GM18526 (cell line): ENCODE results near the gene CCNK.

Experiments used
- POLR2A ChIP-seq: IDR thresholded peaks from 3 replicates; pipeline ENCODE4 v1.6.1; 2011; ENCODE audit not compliant: insufficient read length; ENCODE audit errors: extremely low read depth

CCNK gene

DNA sequence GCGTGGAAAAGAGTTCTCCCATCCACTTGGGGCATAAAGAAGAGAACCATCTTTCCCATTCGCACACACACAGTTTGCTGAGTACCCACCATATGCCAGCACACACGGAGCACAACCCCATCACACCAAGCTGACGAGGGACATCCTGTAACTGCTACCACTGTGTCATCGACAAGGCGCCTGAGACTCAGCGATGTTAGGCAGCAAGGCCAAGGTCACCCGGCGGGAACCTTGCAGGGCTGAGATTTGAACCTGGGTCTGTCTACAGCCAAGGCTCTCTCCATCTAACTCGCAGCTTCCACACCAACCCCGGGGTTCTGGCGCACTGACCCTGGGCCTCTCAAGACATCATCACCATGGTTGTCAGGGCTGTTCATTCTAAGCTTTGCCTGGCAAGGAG lies 62.8 kb downstream of the CCNK start:
- no peak for TF ChIP-seq POLR2A

DNA sequence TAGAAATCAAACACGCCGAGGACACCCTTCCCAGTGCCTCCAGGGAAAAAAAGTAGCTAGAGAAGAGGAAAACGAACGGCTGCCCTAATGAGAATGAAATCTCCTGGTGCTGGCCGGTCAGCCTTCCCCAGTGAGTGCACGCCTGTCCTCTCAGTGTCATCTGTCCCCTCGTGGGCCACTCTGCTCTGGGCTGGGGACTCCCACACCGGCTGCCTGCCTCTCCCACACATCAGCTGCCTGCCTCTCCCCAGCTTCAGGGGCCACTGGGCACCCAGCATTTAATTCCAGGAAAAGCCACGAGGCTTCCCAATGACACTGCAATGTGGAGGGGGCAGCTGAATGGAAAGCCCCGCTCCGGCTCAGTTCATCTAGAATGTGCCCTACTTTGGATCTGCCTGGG lies 63.8 kb downstream of the CCNK start:
- no peak for TF ChIP-seq POLR2A

DNA sequence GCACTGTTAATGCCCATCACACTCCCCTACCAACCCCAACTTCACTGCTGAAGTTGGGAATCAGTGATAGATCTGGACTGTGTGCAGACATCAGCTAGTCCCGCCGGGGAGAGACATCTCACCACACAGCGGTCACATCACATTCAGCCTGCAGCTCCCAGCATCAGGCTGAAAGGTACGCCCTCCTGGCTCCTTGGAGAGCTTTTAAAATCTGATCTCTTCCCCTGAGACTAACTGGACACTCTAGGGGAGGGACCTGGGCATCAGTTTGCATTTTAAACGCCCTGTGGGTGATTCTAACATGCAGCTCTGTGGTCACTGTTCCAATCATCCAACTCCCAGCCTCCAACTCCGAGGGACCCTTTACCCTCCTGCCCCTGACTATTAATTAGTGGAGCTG lies 64.4 kb downstream of the CCNK start:
- TF ChIP-seq POLR2A: no peak

DNA sequence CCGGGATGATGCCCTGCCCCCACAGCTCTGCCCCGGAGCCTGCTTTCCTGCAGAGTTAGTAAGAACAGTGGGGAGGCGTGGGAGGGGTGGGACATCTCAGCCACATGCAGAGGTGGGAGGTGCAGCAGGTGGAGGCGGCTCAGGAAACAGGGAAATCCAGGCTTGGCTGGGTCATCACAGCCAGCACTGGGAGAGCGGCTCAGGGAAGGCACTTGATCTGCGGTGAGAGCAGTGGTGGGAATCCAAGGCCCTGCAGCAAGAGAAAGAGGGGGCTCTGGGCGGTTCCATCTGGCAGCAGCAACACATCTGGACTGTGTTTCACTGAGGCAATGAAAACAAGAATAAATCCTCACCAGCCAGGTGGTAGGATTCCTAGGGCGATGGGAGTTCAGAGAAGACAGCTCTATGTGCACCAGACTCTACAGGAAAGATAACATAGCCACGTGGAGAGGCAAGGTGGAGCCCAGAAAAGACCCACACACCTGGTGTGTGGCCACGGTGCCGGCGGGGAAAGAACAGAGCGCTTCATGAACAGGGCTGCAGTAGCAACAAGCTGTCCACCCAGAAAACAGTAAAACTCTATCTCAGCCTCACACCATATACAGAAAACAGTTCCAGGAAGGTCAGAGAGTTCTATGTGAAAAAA lies 65.1 kb downstream of the CCNK start:
- no peak for TF ChIP-seq POLR2A

DNA sequence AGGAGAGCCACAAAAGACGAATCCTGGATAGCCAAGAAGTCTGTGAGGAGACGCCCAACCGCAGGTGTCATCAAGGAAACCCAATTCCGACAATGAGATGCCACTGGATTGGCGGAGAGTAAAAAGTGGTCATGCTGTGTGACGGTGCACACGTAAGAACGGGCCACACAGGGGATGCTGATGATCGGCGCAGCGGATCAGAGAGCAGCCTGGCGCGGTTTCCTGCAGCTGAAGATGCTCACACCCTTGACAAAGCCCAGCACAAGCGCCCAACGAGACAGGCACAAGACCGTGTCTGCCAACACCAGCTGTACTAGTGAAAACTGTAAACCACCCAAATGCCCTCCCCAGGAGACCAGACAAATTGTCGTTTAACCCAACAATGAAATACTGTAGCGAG lies 67.0 kb downstream of the CCNK start:
- no peak for TF ChIP-seq POLR2A

DNA sequence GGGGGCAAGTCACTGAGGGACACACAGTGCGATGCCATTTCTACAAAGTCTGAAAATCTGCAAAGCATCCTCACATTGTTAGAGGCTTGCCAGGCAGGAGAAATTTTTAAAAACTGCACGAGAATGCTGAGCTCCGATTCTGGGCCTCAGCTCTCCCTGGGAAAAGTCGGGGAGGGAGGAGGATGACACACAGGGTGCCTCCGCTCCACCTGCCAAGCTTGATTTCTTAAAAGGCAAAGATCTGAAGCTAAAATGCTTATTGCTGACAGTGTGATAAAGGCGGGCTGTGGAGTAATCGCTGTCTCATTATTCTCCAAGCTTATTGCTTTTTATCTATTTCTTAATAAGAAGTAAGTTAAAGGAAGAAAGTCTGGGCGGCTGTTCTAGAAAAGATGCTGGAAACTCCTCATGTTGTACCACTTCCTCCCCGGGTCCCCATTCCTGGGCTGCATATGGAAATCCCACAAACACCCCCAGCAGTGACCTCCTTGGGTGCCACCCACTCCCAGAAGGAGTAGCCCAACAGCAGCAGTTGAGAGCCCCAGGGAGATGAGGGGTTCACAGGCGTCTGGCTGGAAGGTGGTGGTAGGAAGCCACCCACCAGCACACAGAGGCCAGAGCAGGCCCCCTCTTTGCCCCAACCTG lies 67.8 kb downstream of the CCNK start:
- TF ChIP-seq POLR2A: no peak

DNA sequence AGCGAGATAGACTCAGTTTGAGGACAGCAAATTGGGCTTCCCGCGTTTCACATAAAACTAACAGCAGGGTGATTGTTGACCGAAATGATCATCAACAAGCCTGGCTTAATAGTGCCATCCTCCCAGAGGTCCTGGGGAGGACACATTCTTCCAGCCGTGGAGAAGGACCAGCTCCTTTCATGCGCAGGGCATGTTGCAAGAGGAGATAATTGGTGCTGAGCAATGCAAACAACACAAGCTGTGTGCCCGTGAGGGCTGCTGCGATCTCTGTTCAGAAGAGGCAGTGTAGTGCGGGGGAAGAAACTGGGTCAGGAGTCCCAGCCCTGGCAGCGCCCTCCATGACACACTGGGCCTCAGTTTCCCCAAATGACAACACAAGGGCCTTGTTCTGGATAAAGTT lies 68.5 kb downstream of the CCNK start:
- no peak for TF ChIP-seq POLR2A

DNA sequence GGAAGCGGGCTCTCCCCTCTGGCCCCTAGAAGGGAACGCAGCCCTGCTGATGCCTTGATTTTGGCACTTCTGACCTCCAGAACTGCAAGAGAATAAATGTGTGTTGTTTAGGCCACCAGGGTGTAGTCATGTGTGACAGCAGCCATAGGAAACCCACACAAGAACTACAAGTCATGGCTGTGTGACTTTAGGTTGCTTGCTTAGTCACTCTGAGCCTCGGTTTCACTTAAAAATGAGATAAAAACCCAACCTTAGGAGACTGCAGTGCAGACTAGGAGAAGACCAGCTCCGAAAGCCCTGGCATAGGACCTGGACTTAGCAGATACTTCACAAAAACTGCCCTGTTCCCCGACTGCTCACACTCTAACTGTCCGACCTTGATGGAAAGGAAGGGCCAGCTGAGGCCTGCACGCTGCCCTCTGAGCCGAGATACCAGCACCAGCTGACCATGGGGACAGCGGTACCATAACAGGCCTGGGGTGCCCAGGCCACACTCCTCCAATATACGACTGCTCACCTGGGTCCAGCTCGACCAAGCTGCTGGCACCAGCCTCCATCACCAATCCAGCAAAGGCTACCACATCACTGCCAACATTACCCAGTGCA lies 69.3 kb downstream of the CCNK start:
- TF ChIP-seq POLR2A: no peak

DNA sequence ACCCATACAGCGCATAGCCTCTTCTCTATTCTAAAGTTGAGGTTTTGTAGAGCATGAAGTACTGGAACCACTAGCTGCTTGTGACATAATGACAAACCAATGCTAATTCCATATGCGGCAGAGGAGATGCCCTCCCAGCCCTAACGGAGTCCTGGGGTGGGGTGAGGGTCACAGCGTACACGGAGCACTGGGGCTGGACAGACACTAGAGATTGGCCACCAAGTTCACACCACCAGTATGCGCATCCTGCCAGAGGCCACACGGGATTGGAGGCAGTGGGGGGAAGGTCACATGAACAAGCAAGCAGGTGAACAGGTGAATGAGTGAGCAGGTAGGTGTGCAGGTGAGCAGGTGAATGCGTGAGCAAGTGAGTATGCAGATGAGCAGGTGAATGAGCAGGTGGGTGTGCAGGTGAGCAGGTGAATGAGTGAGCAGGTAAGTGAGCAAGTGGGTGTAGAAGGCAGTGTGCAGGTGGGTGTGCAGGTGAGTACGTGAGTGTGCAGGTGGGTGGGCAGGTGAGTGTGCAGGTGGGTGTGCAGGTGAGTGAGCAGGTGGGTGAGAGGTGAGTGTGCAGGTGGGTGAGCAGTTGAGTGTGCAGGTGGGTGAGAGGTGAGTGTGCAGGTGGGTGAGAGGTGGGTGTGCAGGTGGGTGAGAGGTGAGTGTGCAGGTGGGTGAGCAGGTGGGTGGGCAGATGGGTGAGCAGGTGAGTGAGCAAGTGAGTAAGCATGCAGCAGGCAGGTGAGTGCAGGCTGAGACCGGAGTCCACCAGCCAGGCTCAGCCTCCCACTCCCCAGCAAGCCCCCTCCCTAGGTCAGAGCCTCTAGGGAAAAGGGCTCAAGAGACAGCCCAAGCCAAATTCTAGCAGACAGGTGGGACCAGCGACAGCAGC lies 70.1 kb downstream of the CCNK start:
- no peak for TF ChIP-seq POLR2A

DNA sequence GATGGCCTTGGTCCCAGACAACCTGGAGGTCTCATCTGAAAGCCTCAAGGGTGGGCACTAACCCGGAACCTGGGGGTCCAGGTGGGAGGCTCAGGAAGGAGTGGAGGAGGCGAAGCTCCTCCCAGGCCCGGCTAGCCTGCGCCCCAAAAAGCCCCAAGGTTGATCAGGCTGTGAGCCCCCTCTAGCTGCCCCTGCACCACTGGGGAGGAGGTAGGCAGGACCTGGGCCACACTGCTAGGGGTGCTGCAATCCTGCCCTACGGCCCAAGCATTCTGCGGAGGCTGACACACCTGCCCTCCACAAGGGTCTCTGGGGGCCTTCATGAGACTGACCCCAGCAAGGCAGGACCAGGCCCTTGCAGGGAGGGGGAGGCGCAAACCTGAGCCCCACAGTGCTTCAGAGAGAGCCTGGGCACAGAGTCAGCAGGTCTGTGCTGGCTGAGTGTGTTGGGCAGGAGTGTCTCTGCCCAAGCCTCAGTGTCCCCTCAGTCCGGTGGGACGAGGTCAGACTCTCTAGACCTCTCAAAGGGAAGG lies 70.9 kb downstream of the CCNK start:
- no peak for TF ChIP-seq POLR2A

DNA sequence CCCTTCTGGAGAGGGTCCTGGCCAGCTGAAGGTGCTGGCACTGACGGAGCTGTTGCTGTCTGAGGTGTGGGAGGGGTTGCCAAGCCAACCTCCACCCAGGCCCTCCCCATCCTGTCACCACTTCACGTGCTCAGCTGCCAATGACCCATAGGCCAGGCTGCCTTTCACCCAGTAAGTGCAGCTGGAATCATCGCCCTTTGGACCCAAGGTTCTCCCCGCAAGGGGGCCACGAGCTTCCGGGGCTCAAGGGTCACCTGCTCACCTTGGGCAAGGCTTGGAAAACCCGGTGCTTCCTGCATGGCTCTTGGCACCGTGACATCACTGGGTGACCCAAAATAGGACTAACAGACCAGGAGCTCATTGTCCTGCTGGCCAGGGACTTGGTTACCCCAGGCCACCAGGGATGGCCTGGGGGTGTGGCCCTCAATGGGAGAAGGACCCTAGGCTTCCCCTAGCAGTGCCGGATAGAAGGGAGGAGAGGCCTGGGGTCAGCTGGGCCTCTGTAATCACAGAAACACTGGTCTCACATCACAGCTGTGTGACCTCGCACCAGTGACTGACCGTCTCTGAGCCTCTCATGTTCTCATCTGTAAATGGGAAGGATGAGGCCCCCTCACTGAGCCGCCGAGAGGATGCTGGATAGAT lies 71.5 kb downstream of the CCNK start:
- no peak for TF ChIP-seq POLR2A

DNA sequence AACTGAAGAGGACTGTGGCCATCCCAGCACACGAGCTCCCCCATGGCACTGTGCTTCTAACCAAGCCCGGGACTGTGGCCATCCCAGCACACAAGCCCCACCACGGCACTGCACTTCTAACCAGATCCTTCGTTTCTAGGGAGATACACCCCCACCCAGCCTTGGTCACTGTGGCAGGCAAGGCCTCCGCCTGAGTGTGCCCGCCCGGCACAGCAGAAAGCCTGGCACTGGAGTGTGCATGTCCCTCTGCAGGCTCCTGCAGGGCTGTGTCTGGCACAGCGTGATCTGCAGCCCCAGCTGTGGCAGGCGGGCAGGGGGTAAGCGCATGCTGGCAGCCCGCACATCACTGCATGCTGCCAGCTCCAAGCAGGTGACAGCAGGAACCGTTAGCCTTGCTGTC lies 73.0 kb downstream of the CCNK start:
- no peak for TF ChIP-seq POLR2A

DNA sequence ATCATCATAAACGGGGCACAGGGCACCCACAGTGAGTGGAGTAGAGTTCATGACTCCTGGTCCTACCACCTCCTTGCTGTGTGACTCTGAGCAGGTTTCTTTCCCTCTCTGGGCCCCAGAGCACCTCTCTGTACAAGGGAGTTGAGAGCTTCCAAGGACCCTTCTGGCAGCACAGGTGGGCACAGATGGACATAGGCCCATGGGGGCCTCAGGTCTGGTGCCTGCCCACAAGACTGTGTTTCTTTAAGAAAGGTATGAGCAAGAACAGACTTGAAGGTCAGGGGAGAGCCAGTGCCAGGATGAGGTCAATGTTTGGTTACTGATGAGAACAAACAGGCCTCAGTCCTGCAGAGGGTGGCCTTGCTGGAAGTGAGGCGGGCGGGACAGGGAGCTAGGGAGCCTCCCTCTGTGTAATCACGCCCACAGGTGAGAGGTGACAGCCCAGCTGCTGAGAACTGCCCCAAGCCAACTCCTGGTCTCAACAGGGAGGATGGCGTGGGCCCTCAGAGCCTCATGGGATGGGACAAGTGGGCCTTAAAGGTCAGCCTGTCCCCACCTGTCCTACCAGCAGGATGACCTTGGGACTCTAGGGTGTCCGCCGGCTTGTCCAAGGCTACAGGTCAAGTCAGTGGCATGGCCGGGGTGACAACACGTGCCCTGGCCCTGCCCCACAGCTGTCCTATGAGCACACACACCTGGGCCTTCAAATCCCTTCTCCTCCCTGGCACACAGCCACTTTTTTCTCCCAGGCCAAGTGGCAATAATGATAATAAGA lies 73.7 kb downstream of the CCNK start:
- no peak for TF ChIP-seq POLR2A

DNA sequence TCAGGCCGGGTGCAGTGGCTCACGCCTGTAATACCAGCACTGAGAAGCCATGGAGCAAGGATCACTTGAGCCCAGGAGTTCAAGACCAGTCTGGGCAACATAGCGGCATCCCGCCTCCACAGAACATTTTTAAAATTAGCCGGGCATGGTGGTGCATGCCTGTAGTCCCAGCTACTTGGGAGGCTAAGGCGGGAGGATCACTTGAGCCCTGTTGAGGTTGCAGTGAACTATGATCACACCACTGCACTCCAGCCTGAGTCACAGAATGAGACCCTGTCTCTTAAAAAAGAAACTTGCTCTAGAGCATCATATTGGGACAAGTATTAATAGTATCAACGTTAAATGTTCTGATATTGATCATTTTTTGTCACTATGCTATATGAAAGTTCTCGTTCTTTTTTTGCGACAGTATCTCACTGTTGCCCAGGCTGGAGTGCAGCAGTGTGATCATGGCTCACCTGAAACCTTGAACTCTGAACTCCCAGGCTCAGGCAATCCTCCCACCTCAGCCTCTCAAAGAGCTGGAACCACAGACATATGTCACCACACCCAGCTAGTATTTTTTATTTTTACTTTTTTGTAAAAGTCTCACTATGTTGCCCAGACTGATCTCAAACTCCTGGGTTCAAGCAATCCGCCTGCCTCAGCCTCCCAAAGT lies 75.1 kb downstream of the CCNK start:
- no peak for TF ChIP-seq POLR2A
